ENCODE results near the gene PSPC1.

GRCh38 chr13:19680751-19681150, 102.0 kb downstream of the PSPC1 start:
- TF ChIP-seq POLR2A (IDR thresholded peaks at IDR 0.05) (no peak), POLR2AphosphoS5 (IDR thresholded peaks at IDR 0.05) (no peak)
- TF ChIP-seq, protein P1, sequence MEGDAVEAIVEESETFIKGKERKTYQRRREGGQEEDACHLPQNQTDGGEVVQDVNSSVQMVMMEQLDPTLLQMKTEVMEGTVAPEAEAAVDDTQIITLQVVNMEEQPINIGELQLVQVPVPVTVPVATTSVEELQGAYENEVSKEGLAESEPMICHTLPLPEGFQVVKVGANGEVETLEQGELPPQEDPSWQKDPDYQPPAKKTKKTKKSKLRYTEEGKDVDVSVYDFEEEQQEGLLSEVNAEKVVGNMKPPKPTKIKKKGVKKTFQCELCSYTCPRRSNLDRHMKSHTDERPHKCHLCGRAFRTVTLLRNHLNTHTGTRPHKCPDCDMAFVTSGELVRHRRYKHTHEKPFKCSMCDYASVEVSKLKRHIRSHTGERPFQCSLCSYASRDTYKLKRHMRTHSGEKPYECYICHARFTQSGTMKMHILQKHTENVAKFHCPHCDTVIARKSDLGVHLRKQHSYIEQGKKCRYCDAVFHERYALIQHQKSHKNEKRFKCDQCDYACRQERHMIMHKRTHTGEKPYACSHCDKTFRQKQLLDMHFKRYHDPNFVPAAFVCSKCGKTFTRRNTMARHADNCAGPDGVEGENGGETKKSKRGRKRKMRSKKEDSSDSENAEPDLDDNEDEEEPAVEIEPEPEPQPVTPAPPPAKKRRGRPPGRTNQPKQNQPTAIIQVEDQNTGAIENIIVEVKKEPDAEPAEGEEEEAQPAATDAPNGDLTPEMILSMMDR (IDR thresholded peaks at IDR 0.05) = no peak

All from gastroesophageal sphincter (tissue), 3 donors.